KG1 (cell line): ENCODE results near the gene RND1.
"Not testable (repeated sequence)": the region's sequence is repeated elsewhere in the genome, so short reads cannot be mapped to it uniquely, and the experiment has no call there.

Experiments
- DNase-seq: peaks from one replicate; lab custom pipeline; 2025; lab: John Stamatoyannopoulos, UW

Gene RND1

DNA sequence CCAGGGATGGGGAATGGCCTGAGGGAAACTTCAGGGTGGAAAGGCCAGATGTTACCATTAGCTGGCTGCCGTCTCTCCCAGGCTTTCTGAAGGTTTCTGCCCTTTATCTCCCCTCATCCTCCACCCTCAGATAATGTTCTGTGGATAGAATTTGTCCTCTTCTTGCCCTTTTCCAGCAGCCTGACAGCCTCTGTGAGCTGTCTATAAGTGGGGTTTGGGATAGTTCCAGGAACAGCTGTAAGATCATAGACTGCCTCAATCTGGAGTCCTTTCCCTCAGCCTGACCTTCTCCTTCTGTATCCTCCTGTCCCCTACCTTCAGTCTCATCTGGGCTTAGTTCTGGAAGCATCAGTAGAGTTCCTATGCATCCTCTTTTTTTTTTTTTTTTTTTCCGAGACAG, 2.8 kb upstream of the RND1 start:
- DNase-seq = no peak

DNA sequence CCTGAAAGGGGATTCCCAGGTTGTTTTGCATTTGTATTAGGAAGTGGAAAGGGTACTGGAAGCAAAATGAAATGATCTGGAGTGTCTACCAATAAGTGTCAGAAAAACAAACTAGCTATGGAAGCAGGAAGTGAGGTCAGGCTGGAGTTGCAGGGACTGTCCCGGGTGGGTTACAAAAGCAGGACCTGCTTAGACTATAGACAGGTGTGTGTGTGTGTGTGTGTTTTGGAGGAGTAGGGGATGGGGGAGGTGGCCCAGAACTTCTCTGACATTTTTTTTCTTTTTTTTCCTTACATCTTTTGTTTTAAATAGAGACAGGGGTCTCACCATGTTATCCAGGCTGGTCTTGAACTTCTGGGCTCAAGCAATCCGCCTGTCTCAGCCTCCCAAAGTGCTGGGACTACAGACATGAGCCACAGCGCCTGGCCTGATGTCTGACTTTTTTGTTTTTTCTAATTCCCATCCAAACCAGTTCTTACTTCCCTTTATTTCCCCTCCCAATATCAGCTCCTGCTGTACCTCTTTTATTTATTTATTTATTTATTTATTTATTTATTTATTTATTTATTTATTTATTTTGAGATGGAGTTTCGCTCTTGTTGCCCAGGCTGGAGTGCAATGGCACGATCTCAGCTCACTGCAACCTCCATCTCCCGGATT, 512 bp upstream of the RND1 start:
- DNase-seq = no peak

DNA sequence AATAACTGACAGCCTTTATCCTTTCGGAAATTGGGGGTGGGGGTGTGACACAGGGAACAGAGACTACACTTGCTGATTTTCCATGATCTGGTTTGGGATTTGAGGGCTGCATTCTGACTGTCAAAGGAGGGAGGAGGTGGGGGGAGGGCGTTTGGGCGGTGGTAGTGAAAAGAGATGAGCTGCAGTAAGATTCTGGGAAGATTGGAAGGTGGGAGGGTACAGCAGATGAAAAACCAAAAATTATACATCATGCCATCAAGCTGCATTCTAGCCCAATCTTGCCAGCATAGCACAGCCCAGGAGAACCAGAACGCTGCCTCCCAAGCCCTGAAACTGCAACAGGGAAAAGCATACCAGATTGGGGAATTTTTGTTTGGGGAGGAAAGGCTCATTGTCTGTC, 2.4 kb downstream of the RND1 start:
- DNase-seq = no peak

DNA sequence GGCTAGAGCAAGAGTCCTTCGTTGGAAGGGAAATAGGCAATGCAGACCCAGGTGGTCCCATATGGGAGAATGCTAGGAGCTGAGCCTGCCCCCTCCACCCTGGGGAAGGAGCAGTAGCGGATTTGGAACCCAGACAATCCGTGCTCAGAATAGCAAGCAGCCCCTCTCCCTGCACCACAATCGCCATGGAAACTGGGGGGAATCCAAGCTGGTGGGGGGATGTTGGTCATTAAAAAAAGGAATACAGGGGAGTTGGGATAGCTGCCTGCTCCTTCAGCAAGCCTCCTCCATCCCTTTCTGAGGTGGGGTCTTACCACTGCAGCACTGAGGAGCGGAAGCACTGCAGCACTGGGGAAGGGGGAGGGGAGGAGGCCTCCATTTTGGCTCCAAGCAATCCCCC, 2.9 kb downstream of the RND1 start:
- DNase-seq = no peak

DNA sequence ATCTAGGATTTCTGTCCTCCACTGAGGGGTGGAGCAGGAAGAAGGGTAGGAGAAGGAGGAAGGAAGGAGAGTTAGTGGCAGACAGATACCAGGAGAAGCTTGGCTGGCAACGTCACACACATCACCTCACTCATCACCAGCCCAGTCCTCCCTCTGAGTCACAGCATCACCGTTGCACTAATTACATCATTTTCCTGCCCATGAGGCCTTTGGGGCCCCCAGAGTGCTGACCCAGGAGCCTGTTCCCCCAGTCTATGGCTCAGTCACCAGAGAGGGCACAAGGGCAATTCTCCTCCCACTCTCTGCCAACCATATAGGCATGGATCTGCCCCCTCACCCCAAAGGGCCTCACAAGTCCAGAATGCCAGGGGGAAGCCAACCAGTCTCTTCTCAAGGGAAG, 4.6 kb downstream of the RND1 start:
- DNase-seq = no peak

DNA sequence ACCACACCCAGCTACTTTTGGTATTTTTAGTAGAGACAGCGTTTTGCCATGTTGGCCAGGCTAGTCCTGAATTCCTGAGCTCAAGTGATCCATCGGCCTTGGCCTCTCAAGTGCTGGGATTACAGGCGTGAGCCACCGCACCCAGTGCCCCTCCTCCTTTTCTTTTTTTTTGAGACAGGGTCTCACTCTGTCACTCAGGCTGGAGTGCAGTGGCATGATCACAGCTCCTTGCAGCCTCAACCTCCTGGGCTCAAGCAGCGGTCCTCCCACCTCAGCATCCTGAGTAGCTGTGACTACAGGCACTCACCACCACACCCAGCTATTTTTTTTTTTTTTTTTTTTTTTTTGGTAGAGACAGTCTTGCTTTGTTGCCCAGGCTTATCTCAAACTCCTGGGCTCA, 5.4 kb downstream of the RND1 start:
- not testable (repeated sequence) for DNase-seq

DNA sequence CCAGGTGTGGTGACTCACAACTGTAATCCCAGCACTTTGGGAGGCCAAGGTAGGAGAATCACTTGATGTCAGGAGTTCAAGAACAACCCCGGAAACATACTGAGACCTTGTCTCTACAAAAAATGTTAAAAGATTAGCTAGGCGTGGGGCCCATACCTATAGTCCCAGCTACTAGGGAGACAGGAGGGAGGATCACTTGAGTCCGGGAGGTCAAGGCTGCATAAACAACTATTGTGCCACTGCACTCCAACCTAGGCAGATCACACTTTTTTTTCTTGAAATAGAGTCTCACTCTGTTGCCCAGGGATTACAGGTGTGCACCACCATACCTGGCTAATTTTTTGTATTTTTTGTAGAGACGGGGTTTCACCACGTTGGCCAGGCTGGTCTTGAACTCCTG, 6.1 kb downstream of the RND1 start:
- no peak for DNase-seq

DNA sequence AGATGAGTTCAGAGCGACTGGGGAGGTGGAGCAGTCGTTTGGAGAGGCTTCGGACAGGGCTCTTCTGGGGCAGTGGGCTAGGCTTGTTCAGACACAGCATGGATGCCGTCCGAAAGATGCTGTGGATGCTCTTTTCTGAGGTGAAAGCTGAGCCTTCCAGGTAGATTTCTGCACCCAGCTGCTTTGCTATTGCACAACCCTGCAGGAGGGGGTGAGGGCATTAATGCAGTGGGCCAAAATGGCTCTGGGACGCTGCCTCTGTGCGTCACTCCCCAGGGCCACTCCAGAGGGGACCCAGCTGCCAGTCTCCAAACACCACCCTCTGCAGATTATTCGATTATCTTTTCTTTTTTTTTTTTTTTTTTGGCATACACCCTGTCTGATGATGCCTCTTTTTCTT, 7.6 kb downstream of the RND1 start:
- DNase-seq = no peak

DNA sequence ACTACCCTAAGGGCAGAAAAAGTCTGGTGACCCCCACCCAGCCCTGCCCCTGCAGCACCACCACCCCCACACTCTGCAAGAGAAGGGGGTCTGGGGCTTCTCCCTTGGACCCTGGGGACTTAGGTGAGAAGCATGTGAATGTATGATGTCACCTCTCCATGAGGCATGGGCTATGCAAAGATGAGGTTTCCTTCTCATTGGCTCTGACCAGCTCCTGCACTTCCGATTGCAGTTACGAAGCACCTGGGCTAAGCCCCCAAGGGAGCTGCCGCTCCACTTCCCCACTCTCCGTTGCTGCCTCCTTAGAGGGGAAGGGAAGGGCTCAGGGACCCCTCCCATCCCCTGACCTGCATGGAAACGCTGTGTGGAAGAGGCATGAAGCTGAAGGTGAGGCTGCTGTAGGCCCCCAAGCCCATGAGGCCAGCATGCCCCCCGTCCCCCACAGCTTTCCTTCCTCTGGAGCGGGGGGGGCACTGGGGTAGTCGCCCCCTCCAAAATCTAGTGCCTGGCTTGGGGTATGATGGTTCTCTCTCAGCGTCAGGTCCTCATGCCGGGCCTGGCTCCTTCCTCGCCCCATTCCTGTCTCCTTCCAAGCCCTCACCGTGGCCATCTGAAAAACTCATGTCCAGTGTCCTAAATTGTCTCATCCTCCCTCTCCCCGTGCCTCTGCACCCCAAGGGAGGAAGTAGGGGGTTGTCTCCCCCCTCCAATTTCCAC, 8.2 kb downstream of the RND1 start:
- DNase-seq = no peak

DNA sequence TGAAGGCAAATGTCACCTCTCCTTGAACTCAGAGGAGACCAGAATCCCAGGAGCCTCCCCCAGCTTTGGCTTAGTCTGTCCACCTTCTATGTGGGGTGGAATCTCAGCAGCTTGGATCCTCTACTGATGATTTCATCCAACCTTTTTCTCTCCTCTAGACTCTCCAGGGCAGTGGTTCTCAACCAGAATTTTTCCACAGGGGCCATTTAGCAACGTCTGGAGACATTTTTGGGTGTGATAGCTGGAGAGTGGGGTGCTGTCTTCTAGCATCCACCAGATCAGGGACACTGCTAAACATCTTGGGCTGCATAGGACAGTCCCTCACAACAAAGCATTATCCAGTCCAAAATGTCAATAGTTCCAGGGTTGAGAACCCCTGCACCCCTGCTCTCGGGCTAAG, 9.3 kb downstream of the RND1 start:
- no peak for DNase-seq

DNA sequence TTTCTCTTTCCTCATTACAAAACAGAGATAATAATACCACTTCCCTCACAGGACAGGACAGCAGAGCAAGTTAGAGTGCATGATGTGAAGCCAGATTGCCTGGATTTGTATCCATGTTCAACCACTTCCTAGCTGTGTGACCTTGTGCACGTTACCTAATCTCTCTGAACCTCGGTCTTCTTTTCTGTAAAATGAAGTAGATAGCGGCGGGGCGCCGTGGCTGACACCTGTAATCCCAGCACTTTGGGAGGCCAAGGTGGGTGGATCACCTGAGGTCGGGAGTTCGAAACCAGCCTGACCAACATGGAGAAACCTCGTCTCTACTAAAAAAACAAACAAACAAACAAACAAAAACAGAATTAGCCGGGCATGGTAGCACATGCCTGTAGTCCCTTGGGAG, 10.7 kb downstream of the RND1 start:
- not testable (repeated sequence) for DNase-seq

DNA sequence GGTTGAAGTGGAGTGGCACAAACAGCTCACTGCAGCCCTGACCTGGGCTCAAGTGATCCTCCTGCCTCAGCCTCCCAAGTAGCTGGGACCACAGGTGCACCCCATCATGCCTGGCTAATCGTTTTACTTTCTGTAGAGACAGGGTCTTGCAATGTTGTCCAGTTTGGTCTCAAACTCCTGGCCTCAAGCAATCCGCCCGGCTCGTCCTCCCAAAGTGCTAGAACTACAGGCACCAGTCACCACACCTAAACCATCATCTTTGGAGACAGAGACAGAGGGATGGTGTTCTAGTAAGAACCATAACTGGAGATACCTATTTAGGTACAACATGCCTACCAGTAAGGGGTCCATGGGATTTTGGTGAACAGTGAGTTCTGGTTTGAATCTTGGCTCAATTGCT, 11.2 kb downstream of the RND1 start:
- DNase-seq = no peak

DNA sequence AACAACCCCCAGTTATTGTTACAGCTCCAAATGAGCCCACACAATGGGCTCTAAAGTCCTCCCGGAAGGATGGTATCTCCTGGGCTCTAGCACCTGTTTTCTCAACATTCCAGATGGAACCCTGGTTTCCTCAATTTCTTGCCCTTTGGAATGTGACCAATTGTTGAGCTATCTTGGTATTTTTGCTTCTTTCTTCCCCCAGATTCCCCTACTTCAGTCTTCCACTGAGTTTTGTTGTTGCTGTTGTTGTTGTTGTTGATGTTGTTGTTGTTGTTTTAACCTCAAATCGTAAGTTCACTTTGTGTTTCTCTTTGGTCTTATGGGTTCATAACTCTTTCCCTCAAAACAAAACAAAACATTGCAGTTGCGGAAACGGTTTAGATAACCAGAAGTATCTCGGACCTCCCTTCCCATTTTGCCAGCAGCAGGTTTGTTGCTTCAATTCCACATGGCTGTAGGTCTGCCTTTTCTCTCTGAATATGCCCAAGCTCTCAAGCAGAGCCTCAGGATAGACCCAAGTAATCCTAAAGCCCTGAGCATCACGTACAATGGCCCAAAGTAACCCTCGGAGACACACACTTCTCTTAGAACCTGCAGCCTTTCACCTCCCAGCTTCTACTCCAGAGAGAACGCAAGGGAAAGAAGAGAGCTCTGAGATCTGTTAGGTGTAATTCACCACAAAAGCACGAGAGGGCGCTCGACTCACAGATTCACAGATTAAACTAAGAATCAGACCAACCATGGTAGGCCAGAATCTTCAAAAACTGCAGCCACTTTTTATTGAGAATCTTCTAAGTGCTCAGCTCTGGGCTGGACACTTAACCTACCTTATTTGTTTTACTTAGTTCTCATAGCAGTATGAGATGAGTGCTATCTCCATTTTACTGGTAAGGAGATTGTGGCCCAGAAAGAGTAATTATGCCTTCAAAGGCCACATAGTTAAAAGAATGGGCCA, 12.7 kb downstream of the RND1 start:
- peak; percentile 93 for DNase-seq

DNA sequence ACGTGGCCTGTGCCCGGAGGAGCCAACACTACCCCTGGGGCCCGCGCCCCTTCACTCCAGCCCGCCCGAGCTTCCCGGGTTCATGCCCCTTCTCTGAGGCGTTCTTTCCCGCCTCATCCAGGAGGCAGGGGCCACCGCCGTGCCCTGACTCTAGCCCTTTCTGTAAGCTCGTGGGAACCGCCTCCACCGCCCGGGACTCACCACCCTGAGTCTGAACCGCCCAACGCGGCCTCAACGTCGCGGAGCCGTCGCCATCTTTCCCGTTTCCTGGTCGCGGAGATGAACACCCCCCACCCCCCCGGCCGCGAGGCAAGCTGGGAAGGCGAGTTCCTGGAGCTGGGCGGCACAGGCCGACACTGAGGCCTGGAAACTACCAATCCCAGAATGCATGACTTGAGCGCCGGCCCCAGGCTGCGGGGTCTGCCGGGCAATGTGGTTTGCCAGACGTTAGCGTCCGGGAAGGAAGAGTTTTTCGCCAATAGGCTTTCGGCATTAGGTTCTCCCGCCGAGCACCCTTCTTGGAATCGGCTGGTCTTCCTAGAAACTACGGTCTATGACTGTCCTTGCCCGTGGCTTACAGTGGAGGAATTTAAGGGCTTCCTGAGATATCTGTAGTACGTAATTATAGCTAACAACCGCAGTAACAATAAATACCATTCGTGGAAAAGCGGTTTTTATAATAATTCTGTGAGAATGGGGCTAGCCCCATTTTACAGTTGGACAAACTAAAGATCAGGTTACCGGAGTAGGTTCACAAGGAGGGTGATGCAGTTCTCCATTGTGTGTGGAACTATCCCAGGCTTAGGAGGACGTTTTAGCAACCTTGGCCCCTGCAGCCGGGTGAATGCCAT, 13.6 kb downstream of the RND1 start, which contains the start of gene DDX23:
DDX23 (minus strand) TSS at position 281 of the 851 bp plus-strand sequence. CDS start 6,381 bp downstream, outside the sequence.
- DNase-seq = peak; percentile 97

DNA sequence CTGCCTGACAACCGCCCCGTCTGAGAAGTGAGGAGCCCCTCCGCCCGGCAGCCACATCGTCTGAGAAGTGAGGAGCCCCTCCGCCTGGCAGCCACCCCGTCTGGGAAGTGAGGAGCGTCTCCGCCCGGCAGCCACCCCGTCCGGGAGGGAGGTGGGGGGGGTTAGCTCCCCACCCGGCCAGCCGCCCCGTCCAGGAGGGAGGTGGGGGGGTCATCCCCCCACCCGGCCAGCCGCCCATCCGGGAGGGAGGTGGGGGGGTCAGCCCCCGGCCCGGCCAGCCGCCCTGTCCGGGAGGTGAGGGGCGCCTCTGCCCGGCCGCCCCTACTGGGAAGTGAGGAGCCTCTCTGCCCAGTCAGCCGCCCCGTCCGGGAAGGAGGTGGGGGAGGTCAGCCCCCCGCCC, 23.6 kb downstream of the RND1 start:
- not testable (repeated sequence) for DNase-seq

DNA sequence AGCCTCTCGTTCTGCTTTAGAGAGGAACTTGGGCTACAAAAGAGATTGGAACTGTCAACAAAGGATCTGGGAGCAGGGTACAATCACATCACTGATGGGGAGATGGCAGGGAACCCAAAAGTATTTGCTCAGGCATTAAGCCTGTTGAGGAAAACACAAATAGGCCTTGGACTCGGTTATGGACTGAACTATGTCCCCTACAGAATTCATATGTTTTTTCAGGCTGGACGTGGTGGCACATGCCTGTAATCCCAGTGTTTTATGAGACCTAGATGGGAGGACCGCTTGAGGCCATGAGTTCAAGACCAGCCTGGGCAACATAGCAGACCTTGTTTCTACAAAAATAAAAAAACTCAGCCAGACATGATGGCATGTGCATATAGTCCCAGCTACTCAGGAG, 27.6 kb downstream of the RND1 start:
- no peak for DNase-seq

DNA sequence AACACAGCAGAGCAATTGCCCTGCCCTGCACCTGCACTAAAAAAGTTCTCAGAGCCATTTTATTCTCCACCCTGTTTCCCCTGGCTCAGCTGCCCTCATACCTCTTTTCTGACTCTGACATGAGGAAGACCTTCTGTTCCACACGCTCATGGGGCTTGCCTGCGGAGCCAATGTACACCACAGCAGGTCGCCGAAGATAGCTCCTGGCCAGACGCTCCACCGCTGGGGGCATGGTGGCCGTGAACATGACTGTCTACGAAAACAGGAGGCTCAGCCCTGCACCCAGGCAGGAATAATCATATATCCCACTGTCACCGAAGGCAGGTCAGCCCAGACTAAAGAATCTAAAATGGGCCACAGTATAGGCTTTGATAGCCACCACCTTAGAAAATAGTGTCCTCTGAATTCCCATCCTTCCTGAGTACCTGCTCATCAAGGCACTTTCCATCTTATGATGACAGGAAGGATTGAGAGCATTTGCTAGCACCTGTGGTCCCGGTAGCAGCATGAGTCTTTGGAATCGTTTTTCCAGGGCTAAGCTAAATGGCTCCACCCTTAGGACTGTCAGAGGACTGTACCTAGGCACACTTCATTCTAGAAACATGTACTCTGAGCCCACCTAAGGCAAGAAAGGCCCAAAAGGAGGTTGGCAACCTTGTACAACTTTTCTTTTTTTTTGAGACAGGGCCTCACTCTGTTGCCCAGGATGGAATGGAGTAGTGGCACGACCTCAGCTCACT, 33.2 kb downstream of the RND1 start:
- DNase-seq = no peak

DNA sequence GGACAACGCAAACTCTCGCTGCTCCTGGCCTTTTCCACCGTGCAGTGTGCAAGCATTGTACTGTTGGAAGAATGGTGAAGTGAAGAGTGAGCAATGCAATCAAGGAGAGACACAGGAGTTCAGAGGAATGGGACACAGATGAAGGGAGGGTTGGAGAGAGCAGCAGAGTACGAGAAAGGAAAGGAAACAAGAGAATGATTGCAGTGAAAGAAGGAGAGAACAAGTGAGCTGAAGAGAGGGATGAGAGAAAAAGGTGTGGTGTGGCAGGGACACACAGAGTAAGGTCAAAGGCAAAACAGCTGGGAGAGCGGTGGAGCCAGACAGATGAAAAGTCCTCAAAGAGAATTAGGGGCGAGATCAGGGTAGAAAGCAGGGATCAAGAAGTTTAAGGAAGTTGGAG, 34.4 kb downstream of the RND1 start:
- DNase-seq = no peak

DNA sequence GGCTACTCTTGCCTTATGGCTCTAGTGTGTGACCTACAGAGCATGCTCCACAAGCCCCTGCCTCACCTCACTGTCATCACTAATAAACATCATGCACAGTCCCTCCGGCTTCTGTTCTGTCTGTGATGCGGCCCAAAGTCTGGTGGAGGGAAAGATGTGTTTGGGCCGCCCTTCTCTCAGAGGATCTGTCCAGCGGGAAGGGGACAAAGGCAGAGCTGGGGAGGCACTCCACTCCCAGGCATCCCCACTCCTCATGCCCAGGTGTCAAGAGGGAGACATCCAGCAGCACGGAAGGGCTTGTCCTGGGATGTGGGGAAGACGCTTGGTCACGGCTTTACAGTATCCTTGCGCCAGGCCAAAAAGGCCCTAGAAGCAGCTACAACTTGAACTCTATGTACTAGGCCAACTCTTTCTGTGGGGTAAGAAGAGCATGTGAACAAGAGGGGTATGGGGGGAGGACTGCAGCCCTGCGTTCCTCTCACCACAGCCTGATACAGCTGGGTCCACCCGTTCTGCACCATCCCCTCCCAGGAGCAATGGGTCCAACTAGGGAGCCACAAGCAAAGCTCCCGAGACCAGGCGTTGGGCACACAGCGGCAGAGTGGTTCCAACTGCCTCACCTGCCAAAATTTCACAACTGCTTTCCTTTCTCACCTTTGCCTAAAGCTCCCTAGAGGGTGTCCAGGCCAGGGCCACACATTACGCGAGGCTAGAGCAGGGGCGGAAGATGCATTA, 36.7 kb downstream of the RND1 start:
- DNase-seq = no peak

DNA sequence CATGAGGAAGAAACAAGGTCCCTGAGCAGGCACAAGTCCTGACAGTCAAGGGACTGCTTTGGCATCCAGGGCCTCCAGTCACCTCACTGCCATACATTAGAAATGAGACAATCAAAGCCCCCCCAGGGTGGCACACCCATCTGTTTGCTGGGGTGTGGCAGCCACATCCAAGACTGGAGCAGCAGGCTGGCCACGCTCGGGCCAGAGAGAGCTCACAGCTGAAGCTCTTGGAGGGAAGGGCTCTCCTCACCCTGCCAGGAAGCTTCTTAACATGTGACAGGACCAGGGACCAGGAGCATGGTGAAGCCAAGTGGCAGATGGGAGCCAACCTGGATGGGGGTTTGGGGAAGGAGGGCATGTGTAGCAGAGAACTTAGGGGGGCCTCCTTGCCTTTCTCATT, 37.4 kb downstream of the RND1 start:
- DNase-seq = no peak
